H1 (cell line): ENCODE measurements around the gene HERC3. TPM values are rescaled to one million over a fixed set of nuclear protein-coding genes. Genes with fewer than 3 reads are reported as not detected.

Source experiments
- GTF2F1 ChIP-seq: IDR thresholded peaks from 2 replicates; pipeline ENCODE4 v1.6.1; 2012; ENCODE audit warnings: low read depth, low read length, improper control_type of control experiment, borderline replicate concordance
- SIRT6 ChIP-seq: IDR thresholded peaks from one replicate; pipeline ENCODE4 v1.7.1; 2012; ENCODE audit warnings: low read length, inconsistent platforms
- SIX5 ChIP-seq: IDR thresholded peaks from 2 replicates; pipeline ENCODE4 v1.6.1; 2011; ENCODE audit warnings: mild to moderate bottlenecking, low read depth, low read length
- SRF ChIP-seq: IDR thresholded peaks from 2 replicates; pipeline ENCODE4 v1.6.1; 2011; ENCODE audit warnings: mild to moderate bottlenecking, low read depth, low read length, moderate library complexity
- polyA plus RNA-seq, 7 experiments: library from polyadenylated mRNA; depleted of rRNA in 3 of 7; stranded (reverse) in 5 of 7; unstranded in 2 of 7; fragments of >200 nt in 5 of 7; fragments of 200-250 nt in 2 of 7; gene quantifications; 1 replicate in 5 of 7; 2 replicates in 1 of 7; 4 replicates in 1 of 7; pipeline versions ENCODE4 v1.2.1 to v1.2.3, GENCODE V29; 2011 to 2013; ENCODE audit warnings: missing spikeins in 2 of 7, mixed read lengths in 2 of 7
- total RNA-seq: library from RNA; stranded (reverse); fragmentation: NEBNext Ultra II Directional; extraction: Animal tissue kit (Norgen Biotek cat#: 25700); gene quantifications from 2 replicates; pipeline ENCODE4 v1.2.1, GENCODE V29; 2021
- TF ChIP-seq, protein P1 (sequence below): IDR thresholded peaks from 2 replicates; pipeline ENCODE4 v1.6.1; 2011; ENCODE audit warnings: low read length, improper control_type of control experiment
- TF ChIP-seq, protein P2 (sequence below): IDR thresholded peaks from 2 replicates; pipeline ENCODE4 v1.6.1; 2012; ENCODE audit warnings: low read length, inconsistent platforms

HERC3 gene
- total and polyA plus RNA-seq, 2 of the 8 experiments (the other 6 are each of a cell fraction or from before 2014, with no cell fraction given), result 1.4 to 5.7 TPM

DNA sequence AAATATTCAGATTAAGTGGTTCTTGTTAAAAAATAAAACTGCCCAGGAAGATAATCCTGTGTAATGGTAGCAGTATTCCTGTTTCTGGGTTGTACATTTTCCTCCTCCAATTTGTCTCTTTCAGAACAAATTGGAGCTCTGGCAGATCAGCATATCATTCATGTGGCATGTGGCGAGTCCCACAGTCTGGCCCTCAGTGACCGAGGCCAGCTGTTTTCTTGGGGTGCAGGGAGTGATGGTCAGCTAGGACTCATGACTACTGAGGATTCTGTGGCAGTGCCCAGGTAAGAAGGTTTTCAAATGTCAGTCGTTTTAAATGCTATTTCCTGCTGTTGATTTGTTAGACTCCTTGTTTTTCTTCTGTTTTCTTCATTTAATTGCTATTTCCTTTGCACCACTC, 57.4 kb downstream of the HERC3 start (continued):
- TF ChIP-seq, protein P1, sequence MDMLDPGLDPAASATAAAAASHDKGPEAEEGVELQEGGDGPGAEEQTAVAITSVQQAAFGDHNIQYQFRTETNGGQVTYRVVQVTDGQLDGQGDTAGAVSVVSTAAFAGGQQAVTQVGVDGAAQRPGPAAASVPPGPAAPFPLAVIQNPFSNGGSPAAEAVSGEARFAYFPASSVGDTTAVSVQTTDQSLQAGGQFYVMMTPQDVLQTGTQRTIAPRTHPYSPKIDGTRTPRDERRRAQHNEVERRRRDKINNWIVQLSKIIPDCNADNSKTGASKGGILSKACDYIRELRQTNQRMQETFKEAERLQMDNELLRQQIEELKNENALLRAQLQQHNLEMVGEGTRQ, result no peak
- no peak for TF ChIP-seq GTF2F1
- TF ChIP-seq, protein P2, sequence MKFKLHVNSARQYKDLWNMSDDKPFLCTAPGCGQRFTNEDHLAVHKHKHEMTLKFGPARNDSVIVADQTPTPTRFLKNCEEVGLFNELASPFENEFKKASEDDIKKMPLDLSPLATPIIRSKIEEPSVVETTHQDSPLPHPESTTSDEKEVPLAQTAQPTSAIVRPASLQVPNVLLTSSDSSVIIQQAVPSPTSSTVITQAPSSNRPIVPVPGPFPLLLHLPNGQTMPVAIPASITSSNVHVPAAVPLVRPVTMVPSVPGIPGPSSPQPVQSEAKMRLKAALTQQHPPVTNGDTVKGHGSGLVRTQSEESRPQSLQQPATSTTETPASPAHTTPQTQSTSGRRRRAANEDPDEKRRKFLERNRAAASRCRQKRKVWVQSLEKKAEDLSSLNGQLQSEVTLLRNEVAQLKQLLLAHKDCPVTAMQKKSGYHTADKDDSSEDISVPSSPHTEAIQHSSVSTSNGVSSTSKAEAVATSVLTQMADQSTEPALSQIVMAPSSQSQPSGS, result no peak
- TF ChIP-seq SRF, result no peak
- no peak for TF ChIP-seq SIX5
- no peak for TF ChIP-seq SIRT6
- TF ChIP-seq, all 59 proteins: peak for 0
